GM18870 (cell line): ENCODE data around the gene UBR4.

ENCODE experiments used
- ATAC-seq: cut with Tn5 transposase; IDR thresholded peaks from one replicate; pipeline ENCODE4 v1.9.1; 2021; ENCODE audit warnings: moderate library complexity; ENCODE audit not compliant: unreplicated experiment

The UBR4 gene

GRCh38 chr1:19074361-19074901 lies 135.6 kb downstream of the UBR4 start:
- no peak for ATAC-seq

DNA sequence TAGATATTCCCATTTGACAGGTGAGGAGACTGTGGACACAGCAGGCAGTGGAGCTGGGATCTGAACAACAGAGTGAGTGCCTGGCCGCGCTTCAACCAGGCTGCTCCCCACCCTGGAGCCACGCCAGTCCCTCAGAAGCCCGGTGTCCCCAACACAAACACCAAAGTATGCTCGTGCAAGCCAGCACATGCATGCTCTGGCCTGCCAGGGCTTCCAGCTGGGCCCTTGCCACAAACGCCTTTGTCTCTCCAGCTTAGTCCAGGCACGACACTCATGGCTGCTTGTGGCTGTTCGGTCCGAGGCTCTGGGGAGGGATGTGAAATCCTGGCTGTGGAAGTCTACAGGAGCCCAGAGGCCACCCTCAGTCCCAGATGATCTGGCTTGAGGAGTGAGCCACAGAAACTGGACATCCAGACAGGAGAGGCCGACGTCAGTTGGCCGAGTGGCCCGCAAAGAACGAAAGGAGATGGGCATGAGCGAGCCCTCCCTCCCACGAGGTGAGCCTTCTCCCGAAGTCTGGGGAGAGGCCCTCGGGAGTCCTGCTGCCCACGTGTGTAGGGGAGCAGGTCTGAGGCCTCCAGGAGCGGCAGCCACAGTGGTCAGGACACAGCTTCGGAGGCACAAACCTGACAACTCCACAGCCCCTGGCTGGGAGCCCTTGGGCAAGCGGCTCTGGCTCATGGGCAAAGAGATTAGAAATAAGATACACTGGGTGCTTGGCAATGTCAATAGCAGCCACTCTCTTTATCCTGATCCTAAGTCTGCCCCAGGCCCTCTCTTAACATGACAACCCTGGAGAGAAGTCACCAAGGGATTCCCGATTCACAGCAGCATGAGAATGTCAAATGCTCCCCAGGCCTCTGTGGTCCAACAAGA lies 136.5 kb downstream of the UBR4 start:
- ATAC-seq, result no peak

- no peak for ATAC-seq
These were observed 137.6 kb downstream of the UBR4 start for GRCh38 chr1:19072285-19072981.

DNA sequence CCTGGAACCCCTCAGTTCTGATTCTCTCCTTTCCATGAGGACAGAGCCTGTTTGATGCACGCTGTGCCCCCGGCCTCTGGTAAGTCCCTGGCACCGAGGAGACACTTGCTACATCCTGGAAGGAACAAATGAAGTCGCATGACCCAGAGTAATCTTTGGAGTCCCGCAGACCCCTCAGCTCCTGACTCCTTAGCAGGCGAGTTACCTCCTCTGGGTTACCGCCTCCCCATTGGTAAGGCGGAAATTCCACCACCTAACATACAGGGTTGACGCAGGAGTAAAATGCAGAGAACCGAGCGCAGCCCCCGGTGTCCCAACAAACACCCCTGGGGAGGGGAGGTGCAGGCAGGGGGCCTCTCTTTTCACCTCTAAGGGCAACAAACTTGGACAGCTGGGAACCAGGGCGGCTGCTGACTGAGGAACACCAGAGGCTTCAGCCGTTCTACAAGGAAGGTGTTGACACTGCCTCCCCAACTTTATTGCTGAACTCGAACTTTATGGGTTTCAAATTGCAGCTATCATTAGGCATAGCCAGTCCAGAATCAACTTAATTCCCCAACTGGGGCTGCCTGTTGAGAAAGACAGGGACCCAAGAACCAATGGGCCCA lies 138.3 kb downstream of the UBR4 start:
- ATAC-seq, result no peak

DNA sequence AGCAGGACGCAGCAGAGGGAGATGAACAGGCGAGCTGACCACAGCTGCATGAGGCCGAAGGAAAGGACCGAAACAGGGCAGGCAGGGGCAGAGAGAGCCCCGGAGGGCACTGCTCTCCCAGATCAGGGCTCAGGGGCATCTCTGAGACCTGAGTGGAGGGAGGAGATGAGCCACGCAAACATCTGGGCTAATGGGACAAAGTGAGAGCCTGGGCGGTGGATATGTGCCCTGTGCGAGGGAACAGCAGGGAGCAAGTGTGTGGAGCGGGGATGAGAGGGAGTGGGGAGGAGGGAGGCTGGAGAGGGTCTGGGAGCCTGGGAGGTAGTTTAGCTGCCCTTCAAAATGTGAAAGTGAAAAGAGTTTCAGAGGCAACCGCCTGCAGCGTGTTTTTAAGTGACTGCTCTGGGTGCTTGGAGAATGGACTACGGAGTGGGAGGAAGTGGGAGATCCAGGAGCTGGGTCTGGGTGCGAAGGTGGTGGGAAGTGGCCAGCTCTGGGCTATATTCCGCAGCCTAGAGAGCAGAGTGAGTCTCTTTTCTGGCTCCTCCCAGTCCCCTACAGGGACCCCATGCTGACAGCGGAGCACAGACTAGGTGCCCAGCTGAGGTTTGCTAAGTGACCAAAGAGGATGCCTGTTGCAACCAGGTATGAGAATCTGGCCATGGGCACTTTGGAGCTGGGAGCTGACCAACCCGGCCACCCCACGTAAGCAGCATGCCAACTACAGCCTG lies 139.0 kb downstream of the UBR4 start:
- no peak for ATAC-seq

DNA sequence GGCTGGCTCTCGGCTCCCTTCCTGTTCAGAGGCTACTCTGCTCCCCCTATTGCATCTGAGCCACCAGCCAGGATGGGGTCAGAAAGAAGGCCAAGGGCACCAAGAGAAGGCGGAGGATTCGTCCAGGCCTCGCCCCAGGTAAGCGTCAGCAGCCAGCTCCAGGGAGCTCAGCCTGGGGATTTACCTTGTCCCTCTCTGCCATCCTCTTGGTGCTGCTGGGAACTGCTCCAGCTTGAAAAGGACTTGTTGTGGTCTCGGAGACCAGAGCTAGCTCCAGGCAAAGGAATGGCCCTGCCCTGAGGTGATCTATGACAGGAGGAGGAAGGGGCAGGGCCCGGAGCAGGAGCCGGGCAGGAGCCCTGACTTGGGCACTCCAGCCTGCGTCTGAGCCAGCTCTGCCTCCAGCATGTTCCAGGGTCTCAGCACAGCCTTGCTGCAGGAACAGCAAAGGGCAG lies 139.8 kb downstream of the UBR4 start:
- no peak for ATAC-seq

GRCh38 chr1:19068639-19069276 lies 141.3 kb downstream of the UBR4 start:
- no peak for ATAC-seq

DNA sequence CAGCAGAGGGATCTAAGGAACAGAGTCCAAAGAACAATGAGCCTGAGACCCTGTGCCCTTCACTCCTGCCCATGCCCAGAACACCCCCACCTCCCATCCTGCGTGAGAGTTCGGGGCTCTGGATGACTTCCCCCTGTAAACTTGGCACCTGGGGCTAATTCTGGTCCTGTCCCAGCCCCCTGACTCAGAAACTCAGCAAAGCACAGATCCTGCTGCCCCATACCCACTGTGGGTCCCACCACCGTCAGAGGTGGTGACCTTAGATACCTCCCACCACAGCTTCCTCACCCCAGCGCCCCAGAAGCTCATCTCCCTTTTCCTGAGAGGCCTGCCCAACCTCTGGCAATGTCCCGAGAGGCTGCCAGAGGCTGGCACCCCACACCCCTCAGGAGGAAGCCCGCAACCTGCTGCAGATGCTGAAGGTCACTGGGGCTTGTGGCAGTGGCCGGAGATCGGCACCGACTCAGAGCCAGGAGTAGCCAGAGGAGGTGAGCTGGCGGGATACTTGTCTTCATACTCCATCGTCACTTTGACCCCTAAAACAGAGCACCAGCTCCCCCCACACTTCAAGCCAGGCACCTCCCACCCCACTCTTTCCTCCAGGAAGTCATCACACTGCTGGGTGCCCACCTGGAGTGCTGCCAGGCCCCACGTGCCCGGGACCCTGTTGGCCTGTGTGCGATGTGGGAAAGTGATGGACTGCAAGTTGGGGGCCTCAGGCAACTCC lies 142.0 kb downstream of the UBR4 start:
- ATAC-seq, result no peak

DNA sequence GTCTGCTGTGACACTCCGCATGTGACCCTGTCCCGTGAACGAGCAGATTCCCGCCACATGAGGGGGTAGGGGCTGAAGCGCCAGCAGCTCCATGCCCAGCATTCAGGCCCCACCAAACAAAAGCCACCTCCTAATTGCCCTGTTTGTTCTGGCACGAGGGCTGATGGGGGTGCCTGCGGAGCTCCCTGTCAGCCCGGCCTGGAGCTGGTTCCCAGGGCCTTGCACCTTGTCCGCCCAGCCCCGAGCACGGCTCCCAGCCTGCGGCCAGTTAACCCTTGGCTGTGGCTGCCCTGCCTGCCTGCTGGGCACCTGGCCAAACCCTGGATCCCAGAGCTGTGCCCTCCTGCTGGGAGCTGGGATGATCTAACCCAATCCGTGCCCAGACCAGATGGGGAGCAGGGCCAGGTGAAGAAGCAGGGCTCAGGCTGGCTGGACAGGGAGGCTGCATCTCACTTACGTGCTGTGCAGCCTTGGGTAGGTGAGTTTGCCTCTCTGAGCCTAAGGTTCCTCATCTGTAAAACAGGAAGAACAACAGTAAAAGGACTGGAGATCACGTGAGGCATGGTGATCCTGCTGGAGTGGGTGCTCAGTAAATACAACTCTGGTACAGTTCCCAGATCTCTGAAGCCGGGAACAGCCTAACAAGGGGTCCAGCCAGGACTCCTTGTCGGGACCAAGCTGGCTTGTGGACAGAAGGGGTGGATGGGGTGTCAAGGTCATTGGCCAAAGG lies 142.7 kb downstream of the UBR4 start:
- no peak for ATAC-seq

DNA sequence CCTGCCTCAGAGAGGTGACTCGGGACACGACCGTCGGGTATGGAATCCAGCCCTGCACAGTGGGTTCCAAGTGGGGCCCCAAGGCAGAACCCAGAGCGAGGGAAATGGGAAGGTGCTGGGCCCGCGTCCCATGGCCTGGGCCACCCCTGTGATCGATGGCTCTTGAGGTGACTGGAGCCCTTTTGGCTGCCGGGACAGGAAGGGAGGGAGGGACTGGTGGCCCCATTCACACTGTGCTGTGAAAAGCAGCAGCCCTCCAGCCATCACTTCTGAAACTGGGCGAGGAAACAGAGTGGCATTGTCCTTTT lies 143.2 kb downstream of the UBR4 start:
- no peak for ATAC-seq

DNA sequence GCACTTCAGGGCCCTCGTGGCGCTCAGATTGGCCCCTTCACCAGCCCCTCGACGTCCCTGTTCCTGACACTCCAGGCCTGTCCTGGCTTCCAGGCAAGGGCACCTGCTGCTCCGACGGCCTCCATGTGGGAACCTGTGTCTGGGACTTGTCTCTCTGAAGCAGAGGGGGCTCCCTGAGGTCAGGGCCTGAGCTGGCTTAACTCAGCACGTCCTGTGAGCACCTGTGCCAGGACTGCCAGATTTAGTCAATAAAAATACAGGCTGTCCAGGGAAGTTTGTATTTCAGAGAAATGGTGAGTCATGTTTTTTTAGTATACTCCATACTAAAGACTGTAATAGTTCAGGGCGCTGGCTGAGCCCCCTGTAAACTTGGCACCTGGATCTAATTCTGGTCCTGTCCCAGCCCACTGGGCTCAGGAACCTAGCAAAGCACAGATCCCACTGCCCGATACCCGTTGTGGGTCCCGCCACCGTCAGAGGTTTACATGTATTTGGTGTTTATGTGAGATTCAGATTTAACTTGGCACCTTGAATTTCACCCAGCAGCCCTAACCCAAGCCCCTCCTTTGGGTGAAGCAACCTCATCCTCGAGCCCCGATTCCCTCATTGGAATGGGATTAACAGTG lies 143.7 kb downstream of the UBR4 start:
- no peak for ATAC-seq

- ATAC-seq, result no peak
These were observed 144.4 kb downstream of the UBR4 start for GRCh38 chr1:19065526-19066247.

DNA sequence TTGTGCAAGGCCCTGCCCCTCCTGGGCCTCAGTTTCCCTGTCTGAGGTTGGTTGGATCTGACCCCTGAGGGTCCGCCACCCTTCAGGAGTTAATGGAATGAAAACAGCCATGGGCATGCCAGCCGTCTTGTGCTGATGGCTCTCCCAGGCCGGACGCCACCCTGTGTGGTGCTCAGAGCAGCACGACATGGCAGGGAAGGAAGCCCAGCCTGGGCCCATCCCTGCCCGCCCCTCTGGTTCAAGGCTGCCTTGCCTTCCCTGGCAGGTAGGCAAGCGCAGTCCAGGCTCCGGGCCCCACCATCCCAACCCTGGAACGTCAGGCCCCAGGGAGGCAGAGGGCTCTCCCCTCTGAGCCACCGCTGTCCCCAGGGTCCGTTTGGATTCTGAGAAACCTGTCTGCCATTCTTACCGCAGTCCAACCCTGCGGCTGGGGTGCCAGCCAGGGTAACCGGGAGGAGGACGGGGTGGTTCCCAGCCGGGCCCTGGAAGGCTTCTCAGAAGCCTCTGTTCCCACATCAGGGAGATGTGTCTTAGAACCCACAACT lies 145.1 kb downstream of the UBR4 start:
- ATAC-seq, result no peak

- no peak for ATAC-seq
These were observed 146.9 kb downstream of the UBR4 start for GRCh38 chr1:19063122-19063521.

GRCh38 chr1:19062258-19063029 lies 147.6 kb downstream of the UBR4 start:
- ATAC-seq, result no peak

GRCh38 chr1:19061798-19062197 lies 148.3 kb downstream of the UBR4 start:
- ATAC-seq, result no peak

- no peak for ATAC-seq
These were observed 148.7 kb downstream of the UBR4 start for GRCh38 chr1:19061343-19061742.
